HG03457 (cell line): Measurements from ENCODE around the gene TAF11L10.
"Not testable (repeated sequence)": the region's sequence is repeated elsewhere in the genome, so short reads cannot be mapped to it uniquely, and the experiment has no call there.

Experiments
- ATAC-seq: cut with Tn5 transposase; IDR thresholded peaks from one replicate; pipeline ENCODE4 v1.9.1; 2021; ENCODE audit warnings: moderate number of reproducible peaks; ENCODE audit not compliant: unreplicated experiment

TAF11L10 gene

DNA sequence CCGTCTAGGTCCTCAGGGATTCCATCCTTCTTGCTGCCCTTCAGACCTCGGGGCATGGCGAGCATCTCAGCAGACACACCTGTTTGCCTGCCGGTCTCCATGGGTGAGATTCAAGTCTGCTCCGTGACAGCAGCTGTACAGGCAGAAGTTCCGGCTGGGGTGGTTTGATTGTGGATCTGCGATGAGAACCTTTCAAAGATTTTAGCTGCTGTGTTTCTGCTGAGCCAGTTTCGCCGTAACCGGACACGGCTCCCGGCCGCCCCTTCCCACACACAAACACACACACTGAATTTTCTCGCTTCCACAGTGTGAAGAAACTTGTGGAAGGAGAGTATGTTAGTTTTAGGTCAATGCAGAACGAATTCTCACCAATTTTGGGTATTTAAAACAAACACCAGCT is at the start of gene TAF11L10:
TSS of gene TAF11L10 (minus strand) at position 101 of the 400 bp plus-strand sequence.
- not testable (repeated sequence) for ATAC-seq

DNA sequence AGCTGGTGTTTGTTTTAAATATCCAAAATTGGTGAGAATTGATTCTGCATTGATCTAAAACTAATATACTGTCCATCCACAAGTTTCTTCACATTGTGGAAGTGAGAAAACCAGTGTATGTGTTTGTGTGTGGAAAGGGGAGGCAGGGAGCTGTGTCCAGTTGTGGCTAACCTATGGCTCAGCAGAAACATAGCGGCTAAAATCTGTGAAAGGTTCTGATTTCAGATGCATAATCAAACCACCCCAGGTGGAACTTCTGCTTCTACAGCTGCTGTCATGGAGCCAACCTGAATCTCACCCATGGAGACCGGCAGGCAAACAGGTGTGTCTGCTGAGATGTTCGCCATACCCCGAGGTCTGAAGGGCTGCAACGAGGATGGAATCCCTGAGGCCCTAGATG is 36.5 kb upstream of the TAF11L10 start, which contains the start of gene TAF11L14:
TSS of gene TAF11L14 (plus strand) at position 301 of the 400 bp plus-strand sequence.
- no peak for ATAC-seq

- not testable (repeated sequence) for ATAC-seq
Measured at GRCh38 chr5:17631788-17632187, 34.2 kb upstream of the TAF11L10 start, which contains the start of gene TAF11L13. TSS of gene TAF11L13 (plus strand) at chr5:17632088.

DNA sequence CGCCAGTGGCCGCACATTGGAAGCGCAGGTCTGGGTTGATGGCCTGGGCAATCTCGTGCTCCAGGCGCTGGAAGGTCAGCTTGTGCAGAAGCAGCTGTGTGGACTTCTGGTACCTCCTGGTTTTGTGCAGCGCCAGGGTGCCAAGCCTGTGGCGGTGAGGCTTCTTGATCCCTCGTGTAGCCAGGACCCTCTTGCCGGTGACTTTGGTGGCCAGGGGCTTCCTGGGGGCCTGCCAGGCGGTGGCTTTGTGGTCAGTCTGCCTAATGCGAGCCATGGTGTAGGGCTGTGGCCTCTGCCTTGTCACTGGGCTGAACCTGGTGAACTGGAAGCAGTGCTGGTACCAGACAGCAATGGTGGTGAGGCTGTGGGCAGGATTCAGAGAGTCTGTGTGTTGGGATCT is 28.1 kb upstream of the TAF11L10 start:
- ATAC-seq, result no peak

- no peak for ATAC-seq
Measured at GRCh38 chr5:17620627-17621026, 23.0 kb upstream of the TAF11L10 start.

GRCh38 chr5:17619354-17619753 is 21.7 kb upstream of the TAF11L10 start:
- ATAC-seq, result no peak

DNA sequence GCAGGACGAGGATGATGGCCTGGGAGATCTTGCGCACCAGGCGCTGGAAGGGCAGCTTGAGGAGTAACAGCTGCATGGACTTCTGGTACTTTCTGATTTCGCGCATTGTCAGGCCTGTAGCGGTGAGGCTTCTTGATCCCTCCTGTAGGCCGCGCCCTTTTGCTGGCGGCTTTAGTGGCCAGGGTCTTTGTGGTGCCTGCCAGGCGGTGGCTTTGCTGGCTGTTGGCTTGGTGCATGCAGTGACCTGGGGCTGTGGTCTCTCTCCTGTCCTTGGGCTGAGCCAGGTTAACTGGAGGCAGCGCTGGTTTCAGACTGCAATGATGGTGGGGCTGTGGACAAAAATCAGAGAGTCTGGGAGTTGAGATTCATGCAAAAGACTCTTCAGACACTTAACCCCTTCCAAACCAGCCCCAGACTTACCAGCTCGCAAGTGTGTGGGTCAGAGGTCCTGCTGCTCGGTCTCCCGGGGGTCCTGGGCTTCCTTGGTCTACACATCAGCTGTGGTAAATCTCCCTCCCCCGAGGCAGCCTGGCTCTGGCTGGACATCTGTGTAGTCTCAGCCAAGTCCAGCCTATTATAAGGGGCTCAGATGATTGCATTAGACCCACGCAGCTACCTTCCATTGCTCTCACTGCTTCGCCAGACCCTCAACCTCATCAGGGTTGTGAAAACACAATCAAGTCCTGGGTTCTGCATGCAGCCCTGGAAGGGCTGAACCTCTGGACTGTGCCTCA is 17.4 kb upstream of the TAF11L10 start:
- no peak for ATAC-seq

GRCh38 chr5:17610092-17610491 is 12.5 kb upstream of the TAF11L10 start, which contains the start of gene TAF11L12:
TSS of gene TAF11L12 (plus strand) at chr5:17610392.
- ATAC-seq, result not testable (repeated sequence)

DNA sequence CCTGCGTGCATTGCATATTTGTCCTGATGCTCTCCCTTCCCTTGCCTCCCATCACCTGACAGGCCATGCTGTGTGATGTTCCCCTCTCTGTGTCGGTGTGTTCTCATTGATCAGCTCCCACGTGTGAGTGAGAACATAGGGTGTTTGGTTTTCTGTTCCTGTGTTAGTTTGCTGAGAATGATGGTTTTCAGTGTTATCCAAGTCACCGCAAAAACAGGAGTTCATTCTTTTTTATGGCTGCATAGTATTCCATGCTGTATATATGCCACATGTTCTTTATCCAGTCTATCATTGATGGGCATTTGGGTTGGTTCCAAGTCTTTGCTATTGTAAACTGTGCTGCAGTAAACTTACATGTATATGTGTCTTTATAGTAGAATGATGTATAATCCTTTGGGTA is 9.8 kb upstream of the TAF11L10 start:
- not testable (repeated sequence) for ATAC-seq

DNA sequence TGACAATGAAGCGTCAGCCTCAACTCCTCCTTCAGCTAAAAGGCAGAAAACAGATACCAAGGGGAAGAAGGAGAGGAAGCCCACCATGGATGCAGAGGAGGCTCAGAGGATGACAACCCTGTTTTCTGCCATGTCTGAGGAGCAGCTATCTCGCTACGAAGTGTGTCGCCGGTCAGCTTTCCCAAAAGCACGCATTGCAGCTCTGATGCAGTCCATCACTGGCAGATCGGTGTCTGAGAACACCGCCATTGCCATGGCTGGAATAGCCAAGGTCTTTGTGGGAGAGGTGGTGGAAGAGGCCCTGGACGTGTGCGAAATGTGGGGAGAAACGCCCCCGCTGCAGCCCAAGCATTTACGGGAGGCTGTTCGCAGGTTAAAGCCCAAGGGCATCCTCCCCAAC is 7.3 kb upstream of the TAF11L10 start:
- ATAC-seq, result no peak

GRCh38 chr5:17603880-17604279 is 6.3 kb upstream of the TAF11L10 start, which contains the start of gene TAF11L11:
TSS of gene TAF11L11 (plus strand) at chr5:17604183.
- ATAC-seq, result not testable (repeated sequence)

DNA sequence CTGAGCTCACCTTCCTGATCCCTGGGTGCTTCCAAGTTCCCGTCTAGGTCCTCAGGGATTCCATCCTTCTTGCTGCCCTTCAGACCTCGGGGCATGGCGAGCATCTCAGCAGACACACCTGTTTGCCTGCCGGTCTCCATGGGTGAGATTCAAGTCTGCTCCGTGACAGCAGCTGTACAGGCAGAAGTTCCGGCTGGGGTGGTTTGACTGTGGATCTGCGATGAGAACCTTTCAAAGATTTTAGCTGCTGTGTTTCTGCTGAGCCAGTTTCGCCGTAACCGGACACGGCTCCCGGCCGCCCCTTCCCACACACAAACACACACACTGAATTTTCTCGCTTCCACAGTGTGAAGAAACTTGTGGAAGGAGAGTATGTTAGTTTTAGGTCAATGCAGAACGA is 3.4 kb downstream of the TAF11L10 start, which contains the start of gene TAF11L9:
TSS of gene TAF11L9 (minus strand) at position 140 of the 400 bp plus-strand sequence.
- ATAC-seq, result not testable (repeated sequence)

- not testable (repeated sequence) for ATAC-seq
Measured at GRCh38 chr5:17590860-17591259, 6.8 kb downstream of the TAF11L10 start, which contains the start of gene TAF11L8. TSS of gene TAF11L8 (minus strand) at chr5:17590960.

- ATAC-seq, result not testable (repeated sequence)
Measured at GRCh38 chr5:17585658-17586057, 12.0 kb downstream of the TAF11L10 start, which contains the start of gene TAF11L7. TSS of gene TAF11L7 (minus strand) at chr5:17585758.
